Thoracic aorta endothelial cell (primary cell): ENCODE data around the gene VWCE. TPM values are rescaled to one million over a fixed set of nuclear protein-coding genes. Genes with fewer than 3 reads are reported as not detected.

Experiments used
- total RNA-seq: library from RNA; depleted of rRNA; stranded (reverse); fragments of >200 nt; gene quantifications from 2 replicates; pipeline ENCODE4 v1.2.3, GENCODE V29; 2012

VWCE gene, protein sequence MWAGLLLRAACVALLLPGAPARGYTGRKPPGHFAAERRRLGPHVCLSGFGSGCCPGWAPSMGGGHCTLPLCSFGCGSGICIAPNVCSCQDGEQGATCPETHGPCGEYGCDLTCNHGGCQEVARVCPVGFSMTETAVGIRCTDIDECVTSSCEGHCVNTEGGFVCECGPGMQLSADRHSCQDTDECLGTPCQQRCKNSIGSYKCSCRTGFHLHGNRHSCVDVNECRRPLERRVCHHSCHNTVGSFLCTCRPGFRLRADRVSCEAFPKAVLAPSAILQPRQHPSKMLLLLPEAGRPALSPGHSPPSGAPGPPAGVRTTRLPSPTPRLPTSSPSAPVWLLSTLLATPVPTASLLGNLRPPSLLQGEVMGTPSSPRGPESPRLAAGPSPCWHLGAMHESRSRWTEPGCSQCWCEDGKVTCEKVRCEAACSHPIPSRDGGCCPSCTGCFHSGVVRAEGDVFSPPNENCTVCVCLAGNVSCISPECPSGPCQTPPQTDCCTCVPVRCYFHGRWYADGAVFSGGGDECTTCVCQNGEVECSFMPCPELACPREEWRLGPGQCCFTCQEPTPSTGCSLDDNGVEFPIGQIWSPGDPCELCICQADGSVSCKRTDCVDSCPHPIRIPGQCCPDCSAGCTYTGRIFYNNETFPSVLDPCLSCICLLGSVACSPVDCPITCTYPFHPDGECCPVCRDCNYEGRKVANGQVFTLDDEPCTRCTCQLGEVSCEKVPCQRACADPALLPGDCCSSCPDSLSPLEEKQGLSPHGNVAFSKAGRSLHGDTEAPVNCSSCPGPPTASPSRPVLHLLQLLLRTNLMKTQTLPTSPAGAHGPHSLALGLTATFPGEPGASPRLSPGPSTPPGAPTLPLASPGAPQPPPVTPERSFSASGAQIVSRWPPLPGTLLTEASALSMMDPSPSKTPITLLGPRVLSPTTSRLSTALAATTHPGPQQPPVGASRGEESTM
- total RNA-seq, result 3.8 and 6.4 TPM in 2 replicates

DNA sequence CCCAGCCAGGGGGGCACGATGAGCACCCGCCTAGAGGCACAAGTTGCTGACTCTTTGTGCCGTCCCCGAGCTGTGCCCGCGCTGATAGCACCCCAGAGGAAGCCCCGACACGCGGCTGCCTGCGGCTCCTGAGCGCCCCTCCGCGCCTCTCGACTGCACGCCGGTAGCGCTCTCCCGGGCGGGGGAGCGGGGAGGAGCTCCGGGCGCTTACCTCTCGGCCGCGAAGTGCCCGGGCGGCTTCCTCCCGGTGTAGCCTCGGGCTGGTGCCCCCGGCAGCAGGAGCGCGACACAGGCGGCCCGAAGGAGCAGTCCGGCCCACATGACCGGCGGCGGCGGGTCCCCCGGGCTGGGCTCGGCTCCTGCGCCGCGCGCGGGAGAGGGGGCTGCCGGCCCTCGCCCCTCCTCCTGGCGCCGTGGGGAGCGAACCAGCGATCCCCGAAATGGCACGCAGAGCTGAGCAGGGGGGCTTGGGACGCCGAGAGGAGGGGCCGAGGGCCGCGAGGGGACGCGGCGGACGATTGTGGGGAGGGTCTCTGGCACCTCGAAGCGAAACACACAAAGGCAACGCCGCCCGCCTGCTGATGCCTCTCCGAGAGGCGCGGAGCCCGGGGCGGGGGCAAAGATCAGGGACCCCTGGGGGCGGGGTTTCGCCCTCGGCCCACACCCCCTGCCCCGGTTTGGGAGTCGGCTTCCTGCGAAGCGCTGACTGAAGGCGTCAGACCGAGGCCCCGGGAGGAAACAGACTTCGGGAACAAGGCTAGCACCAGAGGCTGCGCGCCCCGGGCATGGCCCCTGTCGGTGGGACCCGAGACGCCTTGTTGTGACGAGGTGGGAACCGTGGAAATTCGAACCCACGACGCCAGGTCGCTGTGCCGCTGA is at the start of gene VWCE:
Gene VWCE, minus strand, starts transcription at position 600 of the 879 bp plus-strand sequence. Its CDS starts 279 bp downstream, at position 321.

DNA sequence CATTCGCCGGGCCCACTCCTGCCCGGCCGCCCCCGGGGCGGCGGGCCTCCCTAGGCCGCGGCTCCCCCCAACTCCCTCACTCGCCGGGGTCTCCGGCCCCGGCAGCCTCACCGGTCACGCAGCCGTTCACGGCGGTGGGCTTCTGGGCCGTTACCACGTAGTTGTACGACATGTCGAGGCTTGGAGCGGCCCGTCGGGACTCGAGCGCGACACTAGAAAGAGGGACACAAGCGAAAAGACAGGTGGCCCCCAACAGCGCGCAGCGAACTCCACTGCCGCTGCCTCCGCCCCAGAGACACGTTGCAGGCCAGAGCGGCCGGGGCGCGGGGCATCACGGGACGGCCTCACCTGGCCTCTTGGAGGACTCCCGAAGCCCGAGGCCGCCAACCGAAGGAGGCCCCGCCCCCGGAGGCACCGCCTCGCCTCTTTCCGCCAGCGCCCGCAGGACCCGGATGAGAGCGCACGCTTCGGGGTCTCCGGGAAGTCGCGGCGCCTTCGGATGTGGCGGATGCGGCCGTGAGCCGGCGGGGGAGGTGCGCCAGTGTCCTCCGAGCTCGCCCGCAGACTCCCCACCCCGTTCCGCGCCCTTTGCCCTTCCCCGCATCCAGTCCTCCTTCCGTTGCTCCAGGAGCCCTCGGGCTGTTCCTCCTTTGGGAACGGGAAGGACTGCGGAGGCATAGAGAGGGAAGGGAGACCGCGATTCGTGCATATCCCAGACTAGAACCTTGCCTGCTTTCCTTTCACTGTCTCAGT is 37.9 kb upstream of the VWCE start, which contains the start of the genes DDB1 and TKFC:
Gene DDB1, minus strand, starts transcription at position 309 of the 753 bp plus-strand sequence. Its CDS starts 137 bp downstream, at position 172.
Gene TKFC, plus strand, starts transcription at position 432 of the 753 bp plus-strand sequence. CDS start 1,501 bp downstream, outside the sequence.

DNA sequence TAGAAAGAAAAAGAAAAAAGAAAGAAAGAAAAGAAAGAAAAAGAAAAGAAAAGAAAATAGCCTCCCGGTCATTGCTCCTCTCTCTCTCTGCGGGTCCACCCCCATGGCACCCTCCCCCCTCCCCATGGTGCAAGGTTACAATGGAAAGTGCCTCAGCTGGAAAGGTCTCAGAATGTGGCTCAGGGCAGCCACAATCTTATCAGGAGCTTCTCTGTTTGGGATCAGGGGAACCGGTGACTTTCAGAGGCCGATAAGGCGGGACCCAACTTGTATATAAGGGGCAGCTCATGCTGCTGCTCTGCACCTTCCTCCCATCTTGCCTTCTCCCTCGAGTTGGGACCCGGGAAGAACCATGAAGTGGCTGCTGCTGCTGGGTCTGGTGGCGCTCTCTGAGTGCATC is 54.2 kb downstream of the VWCE start, which contains the start of gene PGA5:
Gene PGA5, plus strand, starts transcription at position 301 of the 400 bp plus-strand sequence. Its CDS starts 52 bp downstream, at position 353.

DNA sequence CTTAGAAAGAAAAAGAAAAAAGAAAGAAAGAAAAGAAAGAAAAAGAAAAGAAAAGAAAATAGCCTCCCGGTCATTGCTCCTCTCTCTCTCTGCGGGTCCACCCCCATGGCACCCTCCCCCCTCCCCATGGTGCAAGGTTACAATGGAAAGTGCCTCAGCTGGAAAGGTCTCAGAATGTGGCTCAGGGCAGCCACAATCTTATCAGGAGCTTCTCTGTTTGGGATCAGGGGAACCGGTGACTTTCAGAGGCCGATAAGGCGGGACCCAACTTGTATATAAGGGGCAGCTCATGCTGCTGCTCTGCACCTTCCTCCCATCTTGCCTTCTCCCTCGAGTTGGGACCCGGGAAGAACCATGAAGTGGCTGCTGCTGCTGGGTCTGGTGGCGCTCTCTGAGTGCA is 73.1 kb downstream of the VWCE start, which contains the start of gene PGA4:
Gene PGA4, plus strand, starts transcription at position 301 of the 400 bp plus-strand sequence. Its CDS starts 54 bp downstream, at position 355.

Other genes with a start within 250 kb of the VWCE start
- not detected in 2 replicates for gene CD5, start 192.8 kb downstream of the VWCE start, total RNA-seq
- 15.3 and 19.2 TPM in 2 replicates for gene VPS37C, start 133.9 kb downstream of the VWCE start, total RNA-seq
- not detected in 2 replicates for gene PGA3, start 91.8 kb downstream of the VWCE start, total RNA-seq
- gene PGA4, start 73.0 kb downstream of the VWCE start, total RNA-seq, result not detected in 2 replicates
- not detected in 2 replicates for gene PGA5, start 54.1 kb downstream of the VWCE start, total RNA-seq
- gene DDB1, start 37.8 kb upstream of the VWCE start, total RNA-seq, result 233 and 251 TPM in 2 replicates
- 14.9 and 23.0 TPM in 2 replicates for gene TKFC, start 37.9 kb upstream of the VWCE start, total RNA-seq
- 31.1 and 37.2 TPM in 2 replicates for gene CYB561A3, start 66.6 kb upstream of the VWCE start, total RNA-seq
- gene TMEM138, start 67.1 kb upstream of the VWCE start, total RNA-seq, result 21.4 and 22.5 TPM in 2 replicates
- 10.3 and 11.3 TPM in 2 replicates for gene TMEM216, start 97.3 kb upstream of the VWCE start, total RNA-seq
- gene CPSF7, start 134.7 kb upstream of the VWCE start, total RNA-seq, result 33.4 and 39.3 TPM in 2 replicates
- gene SDHAF2, start 134.8 kb upstream of the VWCE start, total RNA-seq, result 51.5 and 60.1 TPM in 2 replicates
- gene LRRC10B, start 213.4 kb upstream of the VWCE start, total RNA-seq, result not detected in 2 replicates